GM18909 (cell line): ENCODE data around the gene FOXR1.
"Not testable (repeated sequence)": the region's sequence is repeated elsewhere in the genome, so short reads cannot be mapped to it uniquely, and the experiment has no call there.

Source experiments
- ATAC-seq: cut with Tn5 transposase; IDR thresholded peaks from one replicate; pipeline ENCODE4 v1.9.1; 2021; ENCODE audit warnings: mild to moderate bottlenecking; ENCODE audit not compliant: unreplicated experiment, poor library complexity

Gene FOXR1

GRCh38 chr11:118991486-118992038 is 20.0 kb downstream of the FOXR1 start:
- ATAC-seq, result not testable (repeated sequence)

- ATAC-seq, result peak; percentile 1
These were observed 25.5 kb downstream of the FOXR1 start for GRCh38 chr11:118996926-118997626.

GRCh38 chr11:118997627-118998387 is 26.2 kb downstream of the FOXR1 start, which contains the start of gene CENATAC:
Gene CENATAC, plus strand, starts transcription at chr11:118998138. Its CDS starts 60 bp downstream, at chr11:118998198.
- peak; percentile 95 for ATAC-seq

GRCh38 chr11:118998388-118998717 is 26.8 kb downstream of the FOXR1 start:
- peak; percentile 18 for ATAC-seq

GRCh38 chr11:118998822-118999221 is 27.3 kb downstream of the FOXR1 start:
- no peak for ATAC-seq

GRCh38 chr11:119000906-119001305 is 29.3 kb downstream of the FOXR1 start:
- ATAC-seq, result no peak

- no peak for ATAC-seq
These were observed 35.1 kb downstream of the FOXR1 start for GRCh38 chr11:119006656-119007055.

GRCh38 chr11:119011476-119012053 is 40.0 kb downstream of the FOXR1 start:
- no peak for ATAC-seq

- ATAC-seq, result no peak
These were observed 41.1 kb downstream of the FOXR1 start for GRCh38 chr11:119012629-119013170.

GRCh38 chr11:119014209-119014924 is 42.8 kb downstream of the FOXR1 start:
- no peak for ATAC-seq

GRCh38 chr11:119015054-119015611 is 43.6 kb downstream of the FOXR1 start:
- ATAC-seq, result no peak

- ATAC-seq, result no peak
These were observed 44.9 kb downstream of the FOXR1 start for GRCh38 chr11:119016216-119017009.

GRCh38 chr11:119017377-119017776 is 45.8 kb downstream of the FOXR1 start:
- ATAC-seq, result not testable (repeated sequence)

- peak; percentile 89 for ATAC-seq
These were observed 46.7 kb downstream of the FOXR1 start, which contains the start of the genes RPS25 and TRAPPC4 for GRCh38 chr11:119018074-119018938. Gene RPS25, minus strand, starts transcription at chr11:119018343. Its CDS starts 59 bp downstream, at chr11:119018284. Gene TRAPPC4, plus strand, starts transcription at chr11:119018766. Its CDS starts 30 bp downstream, at chr11:119018796.

GRCh38 chr11:119019996-119020395 is 48.4 kb downstream of the FOXR1 start:
- ATAC-seq, result no peak

GRCh38 chr11:119021631-119022030 is 50.1 kb downstream of the FOXR1 start:
- no peak for ATAC-seq

GRCh38 chr11:119023741-119024140 is 52.2 kb downstream of the FOXR1 start:
- ATAC-seq, result no peak
